K562 (cell line): Measurements from ENCODE around the gene RETREG1. TPM values are rescaled to one million over a fixed set of nuclear protein-coding genes. Genes with fewer than 3 reads are reported as not detected.

Source experiments
- BRD9 ChIP-seq: fragments of 450-650 bp; IDR thresholded peaks from 2 replicates; pipeline ENCODE4 v1.6.1; 2018; ENCODE audit warnings: low read depth; ENCODE audit not compliant: partially characterized antibody
- CHD2 ChIP-seq: IDR thresholded peaks from 2 replicates; pipeline ENCODE4 v1.6.1; 2011; ENCODE audit warnings: low read depth, low read length
- CHD7 ChIP-seq: fragments of 200-600 bp; sonication (generic); IDR thresholded peaks from one replicate; pipeline ENCODE4 v1.6.1; 2012; ENCODE audit warnings: mild to moderate bottlenecking, low read depth, low read length, inconsistent platforms
- FOXO4 ChIP-seq: fragments of 450-650 bp; formaldehyde crosslinking; IDR thresholded peaks from 2 replicates; pipeline ENCODE4 v1.4.0; 2020; ENCODE audit warnings: mild to moderate bottlenecking, moderate library complexity
- KAT8 ChIP-seq: fragments of 450-650 bp; IDR thresholded peaks from 2 replicates; pipeline ENCODE4 v1.6.1; 2016; ENCODE audit warnings: low read depth, mild to moderate bottlenecking
- MAZ ChIP-seq, 2 experiments: fragments of 450-650 bp in 1 of 2; sonication (generic) in 1 of 2; formaldehyde crosslinking; IDR thresholded peaks in 1 of 2; conservative IDR thresholded peaks in 1 of 2; 2 replicates each; pipeline versions ENCODE4 v1.4.0 to v1.5.0; 2020; ENCODE audit warnings: mild to moderate bottlenecking in 1 of 2, missing genetic modification reagents in 1 of 2
- THRB ChIP-seq: fragments of 450-650 bp; formaldehyde crosslinking; conservative IDR thresholded peaks from 2 replicates; pipeline ENCODE4 v1.4.0; 2022; ENCODE audit warnings: mild to moderate bottlenecking, missing genetic modification characterization
- ZC3H11A ChIP-seq: IDR thresholded peaks from 2 replicates; pipeline ENCODE4 v1.6.1; 2012; ENCODE audit warnings: low read depth, low read length, improper control_type of control experiment
- ZHX1 ChIP-seq: fragments of 150-350 bp; conservative IDR thresholded peaks from 2 replicates; pipeline ENCODE4 v1.6.1; 2014; ENCODE audit warnings: low read length
- ZNF830 ChIP-seq: fragments of 250-450 bp; sonication (Bioruptor Pico); IDR thresholded peaks from 2 replicates; pipeline ENCODE4 v1.5.0; 2021; ENCODE audit warnings: mild to moderate bottlenecking
- polyA plus RNA-seq, 8 experiments: library from polyadenylated mRNA; depleted of rRNA in 4 of 8; stranded (reverse) in 5 of 8; unstranded in 3 of 8; fragments of >200 nt; fragmentation: Nextera tagmentation in 2 of 8; fragmentation: Illumina TruSeq in 1 of 8; extraction: Ambion mirVana in 2 of 8; extraction: Trizol in 1 of 8; gene quantifications; 2 replicates each; pipeline versions ENCODE4 v1.2.1 to v1.2.3, GENCODE V29; 2011 to 2014; ENCODE audit warnings: inconsistent platforms in 1 of 8, missing spikeins in 1 of 8
- total RNA-seq, 7 experiments: library from RNA; depleted of rRNA in 6 of 7; stranded (reverse); fragments of >200 nt in 6 of 7; fragmentation: Illumina TruSeq in 2 of 7; extraction: Trizol in 2 of 7; gene quantifications; 2 replicates each; pipeline versions ENCODE4 v1.2.1 to v1.2.3, GENCODE V29; 2011 to 2021; ENCODE audit warnings: low replicate concordance in 1 of 7

Gene RETREG1
- total and polyA plus RNA-seq, 9 of the 15 experiments (the other 6 are each of a cell fraction or from before 2014, with no cell fraction given) = 0.01 to 0.20 (median 0.08) TPM; not detected in 5

- no peak for TF ChIP-seq CHD7
- no peak for TF ChIP-seq KAT8
- TF ChIP-seq MAZ (CRISPR knock-in tag; conservative IDR thresholded peaks at IDR 0.05 in 1 of 2, IDR thresholded peaks at IDR 0.05 in 1 of 2) = no peak
- no peak for TF ChIP-seq ZHX1
- no peak for TF ChIP-seq ZC3H11A
- no peak for TF ChIP-seq CHD2
- TF ChIP-seq FOXO4 = no peak
- no peak for TF ChIP-seq ZNF830 (CRISPR knock-in tag)
- no peak for TF ChIP-seq BRD9
- no peak for TF ChIP-seq THRB
Observed at GRCh38 chr5:16660982-16661381, 44.2 kb upstream of the RETREG1 start (continued).
